Activated naive CD4-positive, alpha-beta T cell (primary cell): ENCODE measurements around the gene CTPS2.

Experiments
- DNase-seq, 4 experiments: peaks; one replicate each; lab custom pipeline; 2025; lab: John Stamatoyannopoulos, UW

CTPS2 gene

DNA sequence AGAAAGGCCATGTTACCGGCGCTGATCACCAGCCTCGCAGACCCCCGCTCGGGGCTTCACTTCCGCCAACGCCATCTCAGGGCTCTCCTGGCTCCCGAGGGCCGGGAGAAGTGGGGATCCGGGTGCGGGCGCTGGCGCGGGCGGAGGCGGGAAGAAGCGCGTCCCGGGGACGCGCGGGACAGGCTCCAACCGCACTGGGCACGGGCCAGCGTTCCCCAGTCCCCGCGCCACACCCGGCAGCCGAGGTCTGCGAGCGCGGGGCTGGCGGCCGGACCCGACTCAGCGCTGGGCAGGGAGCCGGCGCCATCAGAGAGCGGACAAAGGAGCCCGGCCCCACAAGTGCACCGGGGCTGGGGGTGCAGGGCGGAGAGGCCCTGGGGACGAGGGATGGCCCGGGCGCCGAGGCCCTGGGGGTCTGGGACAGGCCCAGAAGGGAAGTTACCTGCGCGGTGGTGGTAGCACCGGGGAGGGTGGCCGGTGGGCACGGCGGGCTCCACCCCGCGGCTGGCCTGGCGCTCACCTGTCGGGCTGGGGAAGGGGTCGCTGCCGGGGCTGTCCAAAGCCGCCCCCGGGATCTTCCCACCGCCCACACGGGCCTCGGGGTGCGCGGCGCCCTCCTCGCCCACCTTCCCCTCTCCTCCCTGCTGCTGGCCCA, 449 bp downstream of the CTPS2 start:
- no peak for DNase-seq

DNA sequence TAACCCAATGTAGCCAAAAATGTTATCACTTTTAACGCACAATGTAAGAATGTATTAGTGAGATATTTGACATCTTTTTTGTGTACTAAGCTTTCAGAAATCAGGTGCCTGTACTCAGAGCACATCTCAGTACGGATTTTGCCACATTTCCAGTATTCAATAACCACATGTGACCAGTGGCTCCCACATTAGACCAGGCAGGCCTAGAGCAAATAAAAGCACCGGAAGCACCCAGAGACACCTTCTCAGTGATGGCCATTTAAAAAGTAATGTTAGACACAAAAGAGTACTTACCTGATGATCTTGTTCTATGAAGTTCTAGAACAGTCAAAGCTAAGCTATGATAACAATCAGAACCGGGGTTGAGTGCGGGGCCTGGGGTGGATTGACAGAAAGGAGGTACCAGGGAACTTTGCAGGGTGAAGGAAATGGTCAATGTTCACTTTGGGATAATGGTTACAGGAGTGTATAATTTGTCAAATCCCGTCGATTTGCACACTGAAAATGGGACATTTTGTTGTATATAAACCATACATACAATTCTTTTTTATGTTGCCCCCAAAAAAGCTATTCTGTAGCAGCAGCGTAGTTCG, 1.2 kb downstream of the CTPS2 start:
- DNase-seq = no peak

GRCh38 chrX:16708016-16708415, 4.5 kb downstream of the CTPS2 start:
- no peak for DNase-seq

DNA sequence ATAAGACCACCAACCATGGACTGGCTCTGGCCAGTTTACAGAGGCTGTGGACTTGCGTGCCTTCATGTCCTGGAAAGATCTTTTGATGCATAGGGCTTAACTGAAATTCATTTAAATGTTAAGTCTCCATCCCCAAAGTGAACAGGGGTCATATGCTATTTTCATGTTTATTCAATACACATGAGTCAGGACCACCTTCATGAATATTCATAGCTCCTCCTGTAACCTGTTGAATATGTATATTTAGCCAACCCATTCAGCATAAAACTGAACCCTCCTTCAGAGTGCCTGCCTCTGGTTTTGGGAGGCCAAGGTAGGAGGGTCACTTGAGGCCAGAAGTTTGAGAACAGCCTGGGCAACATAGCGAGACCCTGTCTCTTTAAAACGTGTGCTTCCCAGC, 7.1 kb downstream of the CTPS2 start:
- DNase-seq = no peak

DNA sequence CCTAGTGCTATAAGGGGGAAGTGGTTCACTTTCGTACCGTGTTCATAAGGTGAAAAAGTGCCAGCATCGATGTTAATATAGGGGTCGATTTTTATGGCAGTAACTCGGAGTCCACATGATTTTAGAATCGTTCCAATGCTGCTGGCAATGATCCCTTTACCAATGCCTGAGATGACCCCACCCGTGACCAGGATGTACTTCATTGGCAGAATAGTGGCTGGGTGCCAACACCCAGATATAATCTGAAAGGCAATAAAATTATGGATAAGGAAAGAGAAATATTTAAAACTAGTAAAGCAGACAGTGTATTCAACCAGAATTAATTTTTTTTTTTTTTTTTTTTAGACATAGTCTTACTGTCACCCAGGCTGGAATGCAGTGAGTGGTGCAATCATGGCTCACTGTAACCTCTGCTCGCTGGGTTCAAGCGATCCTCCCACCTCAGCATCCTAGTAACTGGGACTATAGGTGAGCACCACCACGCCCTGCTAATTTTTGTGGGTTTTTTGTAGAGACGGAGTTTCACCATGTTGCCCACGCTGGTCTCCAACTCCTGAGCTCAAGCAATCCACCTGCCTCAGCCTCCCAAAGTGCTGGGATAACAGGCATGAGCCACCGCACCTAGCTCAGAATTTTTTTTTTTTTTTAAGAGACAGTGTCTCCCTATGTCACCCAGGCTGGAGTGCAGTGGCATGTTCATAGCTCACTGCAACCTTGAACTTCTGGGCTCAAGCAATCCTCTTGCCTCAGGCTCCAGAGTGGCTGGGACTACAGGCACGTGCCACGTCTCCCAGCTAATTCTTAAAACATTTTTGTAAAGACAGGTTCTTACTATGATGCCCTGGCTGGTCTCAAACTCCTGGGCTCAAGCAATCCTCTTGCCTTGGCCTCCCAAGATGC, 9.5 kb downstream of the CTPS2 start:
- no peak for DNase-seq

DNA sequence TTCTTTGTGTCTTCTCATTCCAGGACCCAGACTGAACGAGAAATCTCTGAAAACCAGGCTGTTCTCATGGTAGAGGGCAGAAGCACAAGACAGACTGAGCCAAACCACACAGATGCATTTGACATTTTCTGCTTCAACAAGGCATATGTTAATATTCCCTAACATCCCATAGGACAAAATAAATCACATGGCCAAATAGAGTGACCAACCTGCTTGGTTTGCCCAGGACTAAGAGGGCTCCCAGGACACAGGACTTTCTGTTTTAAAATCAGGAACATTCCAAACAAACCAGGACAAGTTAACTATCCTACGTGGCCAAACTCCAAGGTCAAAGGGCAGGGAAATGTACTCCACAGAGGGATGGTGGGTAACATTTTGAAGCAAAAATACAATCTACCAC, 11.7 kb downstream of the CTPS2 start:
- DNase-seq = no peak

DNA sequence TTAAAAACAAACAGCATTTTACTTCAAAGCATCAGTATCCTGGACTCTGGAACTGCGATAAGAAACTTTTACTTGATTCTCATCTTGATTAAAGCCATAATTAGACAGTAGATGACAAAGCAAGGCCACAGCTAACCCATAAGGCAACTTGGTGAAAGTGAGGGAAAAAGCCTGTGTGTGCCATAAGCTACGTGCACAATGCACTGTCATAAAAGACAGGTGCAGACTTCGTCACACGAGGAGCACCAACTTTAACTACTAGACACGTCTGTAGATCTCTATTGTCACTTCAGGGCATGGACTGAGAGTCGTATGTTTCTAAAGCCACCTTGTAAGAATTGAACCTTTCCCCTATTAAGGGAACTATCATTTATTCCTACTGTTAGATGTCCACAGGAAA, 13.1 kb downstream of the CTPS2 start:
- no peak for DNase-seq

DNA sequence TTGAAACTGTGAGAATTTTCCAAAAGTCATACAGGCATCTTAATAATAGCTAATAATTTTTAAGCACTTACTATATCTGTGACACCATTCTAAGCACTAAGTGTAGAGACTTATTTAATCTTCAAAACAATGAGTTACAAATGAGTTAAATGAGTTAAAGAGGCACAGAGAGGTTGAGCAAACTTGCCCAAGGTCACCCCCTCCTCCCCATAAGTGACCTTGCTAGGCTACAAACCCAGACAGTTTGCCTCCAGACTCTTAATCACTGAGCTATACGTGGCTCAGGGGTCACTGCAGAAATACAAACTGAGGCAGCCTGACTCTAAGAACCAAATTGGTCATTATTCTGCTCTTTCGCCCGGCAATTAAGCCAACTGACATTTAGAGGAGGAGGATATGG, 15.5 kb downstream of the CTPS2 start:
- DNase-seq = no peak

DNA sequence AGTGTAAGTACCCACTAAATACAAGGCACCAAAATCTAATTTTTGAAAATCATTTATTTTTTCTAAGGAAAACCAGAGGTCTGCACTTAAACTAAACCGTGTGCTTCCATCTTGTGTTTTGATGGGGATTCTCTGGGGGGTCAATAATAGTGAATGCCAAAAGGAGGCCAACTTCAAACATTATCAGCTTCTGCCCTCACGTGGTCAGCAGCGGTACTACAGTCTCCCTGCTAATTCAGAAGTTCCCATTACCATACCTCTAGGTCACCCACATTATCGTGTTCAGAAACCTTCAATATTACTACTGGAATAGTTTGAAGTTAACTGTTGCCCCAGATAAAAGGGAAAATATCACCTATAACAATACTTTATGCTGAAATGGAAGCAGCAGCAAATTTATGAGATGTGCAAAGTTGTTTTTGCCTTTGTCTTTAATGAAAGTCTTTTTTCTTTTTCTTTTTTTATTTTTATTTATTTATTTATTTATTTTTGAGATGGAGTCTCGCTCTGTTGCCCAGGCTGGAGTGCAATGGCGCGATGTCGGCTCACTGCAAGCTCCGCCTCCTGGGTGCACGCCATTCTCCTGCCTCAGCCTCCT, 17.3 kb downstream of the CTPS2 start:
- peak; percentile 5 to 66 (median 46) for DNase-seq

DNA sequence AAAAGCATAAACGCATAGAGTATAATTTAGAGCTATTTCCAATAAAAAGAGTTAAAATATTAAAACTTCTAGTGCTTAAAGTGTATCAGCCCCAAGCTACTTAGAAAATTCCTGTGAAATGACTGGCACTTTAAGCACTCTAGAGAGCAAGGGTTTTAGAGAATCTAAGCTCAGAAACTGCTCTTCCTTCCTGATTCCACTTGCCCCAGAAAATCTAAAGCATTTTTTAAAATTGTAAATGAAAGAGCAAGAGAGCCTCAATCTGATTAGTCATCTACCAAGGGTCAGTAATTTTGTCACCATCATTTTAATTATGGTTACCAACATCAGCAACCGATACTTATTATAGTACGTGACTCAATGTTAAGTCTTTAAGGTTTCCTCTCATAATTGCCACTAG, 25.0 kb downstream of the CTPS2 start:
- DNase-seq = no peak

GRCh38 chrX:16683007-16683664, 29.3 kb downstream of the CTPS2 start:
- no peak for DNase-seq

- DNase-seq = no peak
Observed at GRCh38 chrX:16678689-16679088, 33.8 kb downstream of the CTPS2 start.

- peak in 1 of 4 experiments; percentile 2 for DNase-seq
Observed at GRCh38 chrX:16671005-16671404, 41.5 kb downstream of the CTPS2 start.

- no peak for DNase-seq
Observed at GRCh38 chrX:16666541-16666940, 45.9 kb downstream of the CTPS2 start.

DNA sequence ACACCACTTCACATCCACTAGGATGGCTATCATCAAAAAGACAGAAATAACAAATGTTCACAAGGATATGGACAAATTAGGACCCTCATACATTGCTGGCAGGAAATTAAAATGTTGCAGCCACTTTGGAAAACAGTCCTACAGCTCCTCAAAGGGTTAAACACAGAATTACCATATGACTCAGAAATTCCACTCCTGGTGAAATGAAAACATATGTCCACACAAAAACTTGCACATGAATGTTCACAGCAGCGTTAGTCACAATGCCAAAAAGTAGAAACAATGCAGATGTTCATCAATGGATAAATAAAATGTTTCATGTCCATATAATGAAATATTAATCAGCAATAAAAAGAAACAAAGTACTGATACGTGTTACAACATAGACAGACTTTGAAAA, 47.4 kb downstream of the CTPS2 start:
- no peak for DNase-seq

DNA sequence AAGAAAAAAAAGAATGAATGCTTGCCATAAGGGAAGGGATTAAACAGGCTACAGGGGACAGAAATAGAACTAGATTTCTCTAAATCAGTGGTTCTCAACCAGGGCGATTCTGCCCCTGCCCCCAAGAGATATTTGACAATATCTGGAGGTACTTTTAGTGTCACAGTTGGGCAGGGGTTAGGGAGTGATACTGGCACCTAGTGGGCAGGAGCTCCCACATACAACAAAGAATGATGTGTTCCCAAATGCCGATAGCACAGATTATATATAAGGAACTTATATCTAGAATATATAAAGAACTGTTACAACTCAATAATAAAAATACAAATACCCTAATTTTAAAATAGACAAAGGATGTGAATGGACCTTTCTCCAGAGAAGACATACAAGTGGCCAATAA, 47.8 kb downstream of the CTPS2 start:
- no peak for DNase-seq

DNA sequence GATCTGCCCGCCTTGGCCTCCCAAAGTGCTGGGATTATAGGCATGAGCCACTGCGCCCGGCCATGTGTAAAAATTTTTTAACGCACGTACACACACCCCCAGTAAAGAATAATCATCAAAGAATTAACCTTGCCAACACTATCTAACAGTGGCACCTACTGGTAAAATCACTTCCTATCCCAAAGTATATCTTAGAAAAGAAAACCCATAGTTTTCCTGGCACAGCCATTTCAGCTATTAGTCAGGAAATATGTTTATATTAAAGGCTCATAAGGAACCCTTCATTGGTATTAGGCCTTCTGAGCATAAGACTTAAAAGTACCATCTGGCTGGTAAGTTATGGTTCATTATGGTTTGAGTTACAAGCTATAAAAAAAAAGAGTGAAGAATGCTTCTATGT, 48.4 kb downstream of the CTPS2 start:
- DNase-seq = no peak

DNA sequence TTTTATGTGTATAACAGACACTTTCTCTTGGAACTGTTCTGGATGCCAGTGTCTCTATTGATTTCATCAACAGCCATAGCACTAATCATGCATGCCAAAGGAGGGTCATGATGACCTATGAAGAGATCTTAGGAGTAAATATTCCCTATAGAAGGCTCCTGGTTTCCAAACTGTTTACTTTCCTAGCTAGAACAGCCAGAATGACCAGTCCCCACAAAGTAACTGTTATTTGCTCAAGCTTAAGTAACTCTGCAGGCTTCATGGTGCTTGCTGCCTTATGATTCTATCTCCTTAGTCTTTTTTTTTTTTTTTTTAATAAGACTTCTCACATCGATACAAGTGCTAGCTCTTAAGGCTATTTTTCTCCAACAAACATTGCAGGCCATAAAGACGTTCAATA, 50.1 kb downstream of the CTPS2 start:
- DNase-seq = no peak

DNA sequence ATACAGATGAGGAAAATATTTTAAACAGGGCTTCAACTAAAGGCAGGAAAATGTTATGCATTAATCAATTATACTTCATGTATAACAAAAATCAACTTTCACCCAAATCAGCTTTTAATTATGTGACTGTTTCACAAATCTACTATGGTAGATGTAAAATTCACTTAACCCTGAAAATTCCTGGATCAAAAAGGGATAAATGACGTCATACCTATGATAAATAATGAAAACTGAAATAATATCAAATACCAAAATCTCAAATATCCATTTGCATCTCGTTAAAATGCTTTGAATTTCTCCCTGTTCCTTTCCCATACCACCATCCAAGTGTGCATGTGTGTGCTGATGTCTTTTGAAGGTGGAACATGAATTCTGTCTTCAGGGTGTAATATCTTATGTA, 51.0 kb downstream of the CTPS2 start:
- DNase-seq = no peak

DNA sequence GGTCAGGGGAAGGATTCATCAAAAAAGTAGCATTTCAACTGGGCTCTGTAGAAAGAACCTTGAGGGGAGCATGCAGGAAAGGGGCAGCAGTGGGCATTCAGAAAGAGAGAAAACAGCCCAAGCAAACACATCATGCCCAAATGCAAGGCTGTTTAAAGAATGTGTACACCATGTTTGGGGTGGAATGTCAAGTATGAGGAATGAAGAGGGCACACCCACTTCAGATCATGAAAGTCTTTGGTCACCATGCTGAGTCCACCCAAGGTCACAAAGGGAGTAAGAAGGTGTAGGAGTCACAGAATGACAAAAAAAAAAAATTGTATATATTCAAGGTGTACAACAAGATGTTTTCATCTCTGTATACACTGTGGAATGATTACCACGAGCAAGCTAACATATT, 53.1 kb downstream of the CTPS2 start:
- no peak for DNase-seq

GRCh38 chrX:16658284-16658683, 54.2 kb downstream of the CTPS2 start:
- no peak for DNase-seq

DNA sequence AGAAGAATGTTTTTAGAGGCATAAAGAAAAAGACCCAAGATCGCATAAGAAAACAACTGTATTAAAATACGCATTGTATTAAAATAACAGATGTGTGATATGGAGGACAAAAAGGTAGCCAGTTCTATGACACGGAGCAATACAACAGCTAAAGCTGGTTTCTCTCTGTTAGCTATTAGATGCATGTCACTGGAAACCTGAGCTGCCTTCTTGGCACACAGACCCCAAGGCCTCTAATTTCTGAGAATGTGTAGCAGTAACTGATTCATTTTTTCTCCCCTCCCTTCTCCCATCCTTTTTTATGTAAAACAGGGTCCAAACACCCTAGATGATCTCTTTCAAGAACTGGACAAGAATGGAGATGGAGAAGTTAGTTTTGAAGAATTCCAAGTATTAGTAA, 58.4 kb downstream of the CTPS2 start:
- no peak for DNase-seq
